Measurements from ENCODE around the gene RAVER2. TPM values are rescaled to one million over a fixed set of nuclear protein-coding genes. Genes with fewer than 3 reads are reported as not detected.

RAVER2 gene
- total and polyA plus RNA-seq, 2 donors (not counting 1 experiment from before 2014, with no cell fraction given) = 0.82 to 1.4 TPM

DNA sequence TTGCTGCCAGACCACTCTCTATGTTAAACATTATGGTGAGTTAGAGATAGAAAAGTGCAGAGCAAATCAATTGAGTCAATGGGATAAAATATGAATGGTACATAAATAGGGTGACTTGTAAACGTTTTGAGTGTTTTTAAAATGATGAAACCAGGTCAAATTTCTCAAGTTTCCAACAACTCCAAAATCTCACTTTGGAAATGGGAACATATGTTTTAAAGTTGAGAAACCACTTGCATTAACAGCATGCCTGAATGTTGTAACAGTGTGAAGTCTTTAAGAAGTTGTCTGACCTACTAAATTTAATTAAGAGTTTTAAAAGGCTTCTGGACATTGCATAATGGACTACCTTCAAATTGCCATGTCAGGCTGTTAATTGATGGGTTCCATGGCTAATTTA lies 33.6 kb upstream of the RAVER2 start:
- Histone ChIP-seq H3K36me3 (replicated peaks in 1 of 2; ENCODE audit: control extremely low read depth in 1 of 2, control insufficient read depth in 1 of 2, extremely low read depth in 1 of 2, insufficient read depth in 2 of 2, low read length in 1 of 2) (no peaks in the 10 kb centered on the region), H3K27me3 (replicated peaks in 1 of 4; ENCODE audit: control extremely low read depth in 1 of 4, control insufficient read depth in 3 of 4, insufficient read depth in 4 of 4, low read length in 3 of 4) (no peaks in the 10 kb centered on the region), H3K4me2 (replicated peaks; ENCODE audit: low read depth, low read length, poor library complexity, severe bottlenecking) (no peak overlapping the region), H3K27ac (ENCODE audit: low read length in 2 of 2) (no peak overlapping the region), H3K9me3 (ENCODE audit: control extremely low read depth in 1 of 3, control insufficient read depth in 2 of 3, insufficient read depth in 1 of 3, low read length in 2 of 3) (no peaks in the 10 kb centered on the region), H2AFZ (ENCODE audit: insufficient read depth, low read depth, low read length, poor library complexity, severe bottlenecking) (no peak overlapping the region), H3K79me2 (ENCODE audit: control insufficient read depth, insufficient read depth, low read length) (no peaks in the 10 kb centered on the region), H3K9ac (ENCODE audit: low read length) (no peak overlapping the region), H3K4me3 (ENCODE audit: control extremely low read depth in 1 of 5, extremely low read depth in 1 of 5, insufficient read depth in 1 of 5, low read depth in 2 of 5, low read length in 4 of 5) (no peak overlapping the region), H4K20me1 (ENCODE audit: control insufficient read depth, insufficient read depth, low read length, poor library complexity, severe bottlenecking) (no peaks in the 10 kb centered on the region), H3K4me1 (ENCODE audit: control insufficient read depth in 2 of 2, insufficient read depth in 2 of 2, low read length in 2 of 2) (no peaks in the 10 kb centered on the region)
- peaks cover 7% of the 10 kb centered on the region for H3K27me3 Mint-ChIP-seq
- no peaks in the 10 kb centered on the region for H3K4me1 Mint-ChIP-seq
- TF ChIP-seq EZH2 (IDR thresholded peaks at IDR 0.05; ENCODE audit: borderline replicate concordance, insufficient read depth, low read depth, low read length, poor library complexity, severe bottlenecking) = no peak
- TF ChIP-seq, protein P1, sequence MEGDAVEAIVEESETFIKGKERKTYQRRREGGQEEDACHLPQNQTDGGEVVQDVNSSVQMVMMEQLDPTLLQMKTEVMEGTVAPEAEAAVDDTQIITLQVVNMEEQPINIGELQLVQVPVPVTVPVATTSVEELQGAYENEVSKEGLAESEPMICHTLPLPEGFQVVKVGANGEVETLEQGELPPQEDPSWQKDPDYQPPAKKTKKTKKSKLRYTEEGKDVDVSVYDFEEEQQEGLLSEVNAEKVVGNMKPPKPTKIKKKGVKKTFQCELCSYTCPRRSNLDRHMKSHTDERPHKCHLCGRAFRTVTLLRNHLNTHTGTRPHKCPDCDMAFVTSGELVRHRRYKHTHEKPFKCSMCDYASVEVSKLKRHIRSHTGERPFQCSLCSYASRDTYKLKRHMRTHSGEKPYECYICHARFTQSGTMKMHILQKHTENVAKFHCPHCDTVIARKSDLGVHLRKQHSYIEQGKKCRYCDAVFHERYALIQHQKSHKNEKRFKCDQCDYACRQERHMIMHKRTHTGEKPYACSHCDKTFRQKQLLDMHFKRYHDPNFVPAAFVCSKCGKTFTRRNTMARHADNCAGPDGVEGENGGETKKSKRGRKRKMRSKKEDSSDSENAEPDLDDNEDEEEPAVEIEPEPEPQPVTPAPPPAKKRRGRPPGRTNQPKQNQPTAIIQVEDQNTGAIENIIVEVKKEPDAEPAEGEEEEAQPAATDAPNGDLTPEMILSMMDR (IDR thresholded peaks at IDR 0.05) = no peak
- H3K4me3 Mint-ChIP-seq = no peak overlapping the region
- H3K9me3 Mint-ChIP-seq (ENCODE audit: insufficient read depth) = no peaks in the 10 kb centered on the region
- no peak for DNase-seq
- ChIA-PET CTCF (no interaction called here), POLR2A (no interaction called here)
- intact Hi-C loops (cut with micrococcal nuclease) = no loop called here
- H3K27ac Mint-ChIP-seq = no peak overlapping the region
- WGBS (ENCODE audit: insufficient coverage) = no CpG with 5 or more reads among the region's 1 CpG
- no peak for ATAC-seq (ENCODE audit: low read depth)

- no peaks in the 10 kb centered on the region for H3K36me3 ChIP-seq (replicated peaks in 1 of 2; ENCODE audit: control extremely low read depth in 1 of 2, control insufficient read depth in 1 of 2, extremely low read depth in 1 of 2, insufficient read depth in 2 of 2, low read length in 1 of 2)
- H3K27ac ChIP-seq (ENCODE audit: low read length in 2 of 2) = no peak overlapping the region
- DNase-seq = no peak
- H3K4me3 ChIP-seq (ENCODE audit: control extremely low read depth in 1 of 5, extremely low read depth in 1 of 5, insufficient read depth in 1 of 5, low read depth in 2 of 5, low read length in 4 of 5) = no peak overlapping the region
- Mint-ChIP-seq H3K4me1 (no peaks in the 10 kb centered on the region), H3K27ac (no peak overlapping the region), H3K27me3 (peaks cover 11% of the 10 kb centered on the region), H3K9me3 (ENCODE audit: insufficient read depth) (no peaks in the 10 kb centered on the region), H3K4me3 (no peak overlapping the region)
- no peaks in the 10 kb centered on the region for H3K4me1 ChIP-seq (ENCODE audit: control insufficient read depth in 2 of 2, insufficient read depth in 2 of 2, low read length in 2 of 2)
- no peaks in the 10 kb centered on the region for H3K27me3 ChIP-seq (replicated peaks in 1 of 4; ENCODE audit: control extremely low read depth in 1 of 4, control insufficient read depth in 3 of 4, insufficient read depth in 4 of 4, low read length in 3 of 4)
- ChIA-PET CTCF (no interaction called here), POLR2A (no interaction called here)
- TF ChIP-seq, protein P1 (IDR thresholded peaks at IDR 0.05) = no peak
- TF ChIP-seq EZH2 (IDR thresholded peaks at IDR 0.05; ENCODE audit: borderline replicate concordance, insufficient read depth, low read depth, low read length, poor library complexity, severe bottlenecking) = no peak
- no peak overlapping the region for H3K9ac ChIP-seq (ENCODE audit: low read length)
- no peak for ATAC-seq (ENCODE audit: low read depth)
- intact Hi-C loops (cut with micrococcal nuclease) = no loop called here
- H2AFZ ChIP-seq (ENCODE audit: insufficient read depth, low read depth, low read length, poor library complexity, severe bottlenecking) = no peak overlapping the region
- no peaks in the 10 kb centered on the region for H3K79me2 ChIP-seq (ENCODE audit: control insufficient read depth, insufficient read depth, low read length)
- H3K9me3 ChIP-seq (ENCODE audit: control extremely low read depth in 1 of 3, control insufficient read depth in 2 of 3, insufficient read depth in 1 of 3, low read length in 2 of 3) = no peaks in the 10 kb centered on the region
- H4K20me1 ChIP-seq (ENCODE audit: control insufficient read depth, insufficient read depth, low read length, poor library complexity, severe bottlenecking) = no peaks in the 10 kb centered on the region
- H3K4me2 ChIP-seq (replicated peaks; ENCODE audit: low read depth, low read length, poor library complexity, severe bottlenecking) = no peak overlapping the region
- WGBS (ENCODE audit: insufficient coverage) = 88% methylated on average over 2 of the region's 2 CpGs
These were observed 32.8 kb upstream of the RAVER2 start for GRCh38 chr1:64712049-64712448.
